ENCODE results near the gene NR2E3.
"Not testable (repeated sequence)": the region's sequence is repeated elsewhere in the genome, so short reads cannot be mapped to it uniquely, and the experiment has no call there.

NR2E3 gene

GRCh38 chr15:71830981-71831380 is 20.6 kb downstream of the NR2E3 start:
- TF ChIP-seq JUND (IDR thresholded peaks at IDR 0.05; ENCODE audit: low read depth): no peak
- DNase-seq (ENCODE audit: low read depth in 1 of 2, low spot score in 1 of 2): no peak
- in situ Hi-C loops (cut with HindIII; ENCODE audit: low pct_unique_long_range_greater_than_20kb, low sequenced_read_pairs): no loop called here

GRCh38 chr15:71841563-71841962 is 31.2 kb downstream of the NR2E3 start:
- no peak for TF ChIP-seq JUND (IDR thresholded peaks at IDR 0.05; ENCODE audit: low read depth)
- in situ Hi-C loops (cut with HindIII; ENCODE audit: low pct_unique_long_range_greater_than_20kb, low sequenced_read_pairs): no loop called here
- DNase-seq (ENCODE audit: low read depth in 1 of 2, low spot score in 1 of 2): no peak

DNA sequence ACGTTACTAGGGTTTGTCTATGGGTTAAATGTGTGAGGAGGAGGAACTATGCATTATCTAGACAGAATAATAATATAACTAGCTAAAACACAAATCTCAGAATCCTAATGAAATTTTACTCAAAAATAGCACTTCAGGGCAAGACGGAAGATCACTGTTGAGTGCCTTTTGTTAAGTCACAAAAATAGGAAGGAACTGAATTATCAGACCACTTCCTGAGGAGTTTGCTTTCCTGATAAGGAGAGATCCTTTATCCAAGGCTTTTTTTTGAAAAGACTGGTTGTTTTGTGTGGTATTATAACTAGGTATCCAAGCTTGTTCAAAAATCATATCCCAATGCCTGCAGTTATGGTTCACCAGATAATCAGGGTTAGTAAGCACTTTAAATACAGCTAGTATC is 34.6 kb downstream of the NR2E3 start:
- in situ Hi-C loops (cut with HindIII; ENCODE audit: low pct_unique_long_range_greater_than_20kb, low sequenced_read_pairs): no loop called here
- no peak for TF ChIP-seq JUND (IDR thresholded peaks at IDR 0.05; ENCODE audit: low read depth)
- no peak for DNase-seq (ENCODE audit: low read depth in 1 of 2, low spot score in 1 of 2)

DNA sequence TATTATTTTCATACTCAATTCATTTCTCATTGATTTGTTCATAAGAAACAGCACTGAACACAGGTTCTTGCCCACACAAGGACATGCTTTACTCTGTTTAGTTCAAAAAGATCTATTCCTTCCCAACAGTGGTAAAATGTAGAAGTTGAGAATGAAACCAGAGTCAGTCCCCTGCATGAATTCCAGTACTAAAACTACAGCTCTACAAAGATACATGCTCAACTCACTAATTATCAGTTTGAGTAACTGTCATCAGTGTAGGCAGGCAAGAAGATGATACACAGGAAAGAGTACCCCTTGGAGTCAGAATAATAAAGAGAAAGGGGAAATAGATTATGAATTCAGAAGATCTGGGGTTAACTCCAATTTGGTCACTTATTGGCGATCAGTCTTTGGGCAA is 43.2 kb downstream of the NR2E3 start:
- DNase-seq (ENCODE audit: low read depth in 1 of 2, low spot score in 1 of 2): no peak
- TF ChIP-seq JUND (IDR thresholded peaks at IDR 0.05; ENCODE audit: low read depth): no peak
- in situ Hi-C loops (cut with HindIII; ENCODE audit: low pct_unique_long_range_greater_than_20kb, low sequenced_read_pairs): no loop called here

DNA sequence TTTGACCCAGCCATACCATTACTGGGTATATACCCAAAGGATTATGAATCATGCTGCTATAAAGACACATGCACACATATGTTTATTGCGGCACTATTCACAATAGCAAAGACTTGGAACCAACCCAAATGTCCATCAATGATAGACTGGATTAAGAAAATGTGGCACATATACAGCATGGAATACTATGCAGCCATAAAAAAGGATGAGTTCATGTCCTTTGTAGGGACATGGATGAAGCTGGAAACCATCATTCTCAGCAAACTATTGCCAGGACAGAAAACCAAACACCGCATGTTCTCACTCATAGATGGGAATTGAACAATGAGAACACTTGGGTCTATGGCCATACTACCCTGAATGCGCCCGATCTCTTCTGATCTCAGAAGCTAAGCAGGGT is 47.9 kb downstream of the NR2E3 start:
- DNase-seq (ENCODE audit: low read depth in 1 of 2, low spot score in 1 of 2); in situ Hi-C loops (cut with HindIII; ENCODE audit: low pct_unique_long_range_greater_than_20kb, low sequenced_read_pairs): not testable (repeated sequence)

All from T47D (cell line).